Measurements from ENCODE around the gene EIPR1. TPM values are rescaled to one million over a fixed set of nuclear protein-coding genes. Genes with fewer than 3 reads are reported as not detected.

Gene EIPR1
- total RNA-seq, 1 donor from 2014 or later: 27.8 TPM

DNA sequence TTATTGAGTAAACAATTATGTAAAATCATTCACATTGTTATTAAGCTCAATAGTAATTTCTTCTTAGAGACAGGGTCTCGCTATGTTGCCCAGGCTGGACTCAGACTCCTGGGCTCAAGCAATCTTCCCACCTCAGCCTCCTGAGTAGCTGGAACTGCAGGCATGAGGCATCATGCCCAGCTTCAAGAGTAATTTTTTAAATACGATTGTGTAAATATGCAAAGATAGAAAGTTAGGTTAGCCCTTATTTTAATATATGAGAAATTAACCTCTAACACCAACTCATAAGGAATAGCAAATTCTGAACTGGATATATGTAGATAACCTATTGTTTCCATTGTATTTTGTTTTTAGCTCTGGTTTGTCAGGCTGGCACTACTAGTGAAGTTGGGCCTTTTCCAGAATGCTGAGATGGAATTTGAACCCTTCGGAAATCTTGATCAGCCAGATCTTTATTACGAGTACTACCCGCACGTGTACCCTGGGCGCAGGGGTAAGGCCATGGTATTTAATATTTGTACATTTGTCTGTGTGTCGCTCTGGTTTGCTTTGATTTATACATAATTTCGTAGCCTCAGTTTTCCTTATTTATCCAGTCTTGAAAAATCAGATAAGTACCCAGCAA is 46.7 kb upstream of the EIPR1 start:
- TF ChIP-seq, protein P1, sequence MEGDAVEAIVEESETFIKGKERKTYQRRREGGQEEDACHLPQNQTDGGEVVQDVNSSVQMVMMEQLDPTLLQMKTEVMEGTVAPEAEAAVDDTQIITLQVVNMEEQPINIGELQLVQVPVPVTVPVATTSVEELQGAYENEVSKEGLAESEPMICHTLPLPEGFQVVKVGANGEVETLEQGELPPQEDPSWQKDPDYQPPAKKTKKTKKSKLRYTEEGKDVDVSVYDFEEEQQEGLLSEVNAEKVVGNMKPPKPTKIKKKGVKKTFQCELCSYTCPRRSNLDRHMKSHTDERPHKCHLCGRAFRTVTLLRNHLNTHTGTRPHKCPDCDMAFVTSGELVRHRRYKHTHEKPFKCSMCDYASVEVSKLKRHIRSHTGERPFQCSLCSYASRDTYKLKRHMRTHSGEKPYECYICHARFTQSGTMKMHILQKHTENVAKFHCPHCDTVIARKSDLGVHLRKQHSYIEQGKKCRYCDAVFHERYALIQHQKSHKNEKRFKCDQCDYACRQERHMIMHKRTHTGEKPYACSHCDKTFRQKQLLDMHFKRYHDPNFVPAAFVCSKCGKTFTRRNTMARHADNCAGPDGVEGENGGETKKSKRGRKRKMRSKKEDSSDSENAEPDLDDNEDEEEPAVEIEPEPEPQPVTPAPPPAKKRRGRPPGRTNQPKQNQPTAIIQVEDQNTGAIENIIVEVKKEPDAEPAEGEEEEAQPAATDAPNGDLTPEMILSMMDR (IDR thresholded peaks at IDR 0.05; ENCODE audit: insufficient read depth, low read depth, low read length): no peak
- TF ChIP-seq EZH2 (IDR thresholded peaks at IDR 0.05; ENCODE audit: insufficient read depth, low read length): no peak
- peaks cover 31% of the 10 kb centered on the region for H3K36me3 ChIP-seq (ENCODE audit: insufficient read depth, low read length)
- no peak overlapping the region for H3K27ac Mint-ChIP-seq (ENCODE audit: unreplicated experiment)

DNA sequence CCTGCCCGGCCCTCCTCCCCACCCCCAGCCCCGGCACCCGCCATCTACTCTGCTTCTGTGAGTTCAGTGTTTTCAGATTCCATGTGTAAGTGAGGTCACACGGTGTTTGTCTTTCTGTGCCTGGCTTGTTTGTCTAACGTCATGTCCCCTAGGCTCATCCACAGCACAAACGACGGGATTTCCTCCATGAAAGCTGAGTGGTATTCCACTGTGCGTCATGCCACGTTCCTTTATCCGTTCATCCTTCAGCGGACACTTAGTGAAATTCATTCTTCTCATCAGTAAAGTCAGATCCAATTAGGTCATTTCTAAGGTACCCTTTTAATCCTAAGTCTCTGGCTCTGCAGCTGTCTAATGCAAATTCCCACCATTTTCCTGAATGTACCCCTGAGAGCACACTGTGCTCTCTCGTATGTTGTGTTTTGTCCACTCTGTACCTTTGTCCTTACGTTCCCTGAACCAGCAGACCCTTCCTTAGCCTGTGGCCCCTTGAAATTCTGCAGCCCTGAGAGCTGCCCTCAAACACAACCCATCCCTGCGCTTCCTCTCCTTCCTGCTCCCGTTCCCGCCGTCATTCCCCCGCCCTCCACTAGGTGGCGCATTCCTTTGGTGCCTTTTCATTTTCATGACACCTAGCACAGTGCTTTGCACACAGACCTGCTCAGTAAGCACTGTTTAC is 46.0 kb upstream of the EIPR1 start:
- H4K20me1 ChIP-seq (ENCODE audit: insufficient read depth, low read length): peaks cover 32% of the 10 kb centered on the region
- Mint-ChIP-seq H3K36me3 (ENCODE audit: low read depth, unreplicated experiment) (peaks cover 18% of the 10 kb centered on the region), H3K27ac (ENCODE audit: unreplicated experiment) (no peak overlapping the region), H3K4me1 (ENCODE audit: low read depth, unreplicated experiment) (no peaks in the 10 kb centered on the region), H3K27me3 (ENCODE audit: low read depth, unreplicated experiment) (no peaks in the 10 kb centered on the region), H3K4me3 (ENCODE audit: unreplicated experiment) (no peak overlapping the region), H3K9me3 (ENCODE audit: unreplicated experiment) (no peaks in the 10 kb centered on the region)
- no peaks in the 10 kb centered on the region for H3K4me1 ChIP-seq (ENCODE audit: insufficient read depth, low read length)
- DNase-seq (ENCODE audit: low read depth): peak; percentile 5
- no peaks in the 10 kb centered on the region for H3K79me2 ChIP-seq (ENCODE audit: insufficient read depth, low read length)
- no peak overlapping the region for H3K9ac ChIP-seq (ENCODE audit: low read length)
- H3K27me3 ChIP-seq (ENCODE audit: insufficient read depth, low read length): no peaks in the 10 kb centered on the region
- TF ChIP-seq, protein P1 (IDR thresholded peaks at IDR 0.05; ENCODE audit: insufficient read depth, low read depth, low read length): peak; percentile 93
- no peak for TF ChIP-seq EZH2 (IDR thresholded peaks at IDR 0.05; ENCODE audit: insufficient read depth, low read length)
- no peak overlapping the region for H3K4me2 ChIP-seq (ENCODE audit: low read length)
- H3K4me3 ChIP-seq (ENCODE audit: insufficient read depth, low read depth, low read length): no peak overlapping the region
- H2AFZ ChIP-seq (ENCODE audit: low read depth, low read length): no peak overlapping the region
- no peaks in the 10 kb centered on the region for H3K9me3 ChIP-seq (ENCODE audit: insufficient read depth, low read depth, low read length)
- no peak for FAIRE-seq
- H3K27ac ChIP-seq (ENCODE audit: low read depth, low read length): no peak overlapping the region
- peaks cover 31% of the 10 kb centered on the region for H3K36me3 ChIP-seq (ENCODE audit: insufficient read depth, low read length)

More for the DNA sequence above, 46.7 kb upstream of the EIPR1 start:
- FAIRE-seq (no peak), DNase-seq (ENCODE audit: low read depth) (no peak)
- Mint-ChIP-seq H3K4me3 (ENCODE audit: unreplicated experiment) (no peak overlapping the region), H3K9me3 (ENCODE audit: unreplicated experiment) (no peaks in the 10 kb centered on the region), H3K4me1 (ENCODE audit: low read depth, unreplicated experiment) (peaks cover 6% of the 10 kb centered on the region), H3K36me3 (ENCODE audit: low read depth, unreplicated experiment) (peaks cover 18% of the 10 kb centered on the region), H3K27me3 (ENCODE audit: low read depth, unreplicated experiment) (no peaks in the 10 kb centered on the region)
- peaks cover 29% of the 10 kb centered on the region for H4K20me1 ChIP-seq (ENCODE audit: insufficient read depth, low read length)
- no peak overlapping the region for H2AFZ ChIP-seq (ENCODE audit: low read depth, low read length)
- no peaks in the 10 kb centered on the region for H3K79me2 ChIP-seq (ENCODE audit: insufficient read depth, low read length)
- H3K4me2 ChIP-seq (ENCODE audit: low read length): no peak overlapping the region
- no peak overlapping the region for H3K9ac ChIP-seq (ENCODE audit: low read length)
- H3K9me3 ChIP-seq (ENCODE audit: insufficient read depth, low read depth, low read length): no peaks in the 10 kb centered on the region
- H3K4me3 ChIP-seq (ENCODE audit: insufficient read depth, low read depth, low read length): no peak overlapping the region
- H3K4me1 ChIP-seq (ENCODE audit: insufficient read depth, low read length): no peaks in the 10 kb centered on the region
- no peaks in the 10 kb centered on the region for H3K27me3 ChIP-seq (ENCODE audit: insufficient read depth, low read length)
- no peak overlapping the region for H3K27ac ChIP-seq (ENCODE audit: low read depth, low read length)
